Dedifferentiated amniotic fluid mesenchymal stem cell (primary cell): ENCODE measurements around the gene TULP4.
A peak's percentile ranks its signal among the peaks of the same experiment; 100 is the strongest.
"Not testable (repeated sequence)": the region's sequence is repeated elsewhere in the genome, so short reads cannot be mapped to it uniquely, and the experiment has no call there.

Experiments used
- DNase-seq: peaks from one replicate; pipeline ENCODE4 v3.0.0-alpha.2; 2016; ENCODE audit errors: extremely low spot score

Gene TULP4

GRCh38 chr6:158529629-158530028 is 217.4 kb downstream of the TULP4 start:
- no peak for DNase-seq

GRCh38 chr6:158531566-158531965 is 219.3 kb downstream of the TULP4 start:
- DNase-seq = no peak

GRCh38 chr6:158531970-158532369 is 219.7 kb downstream of the TULP4 start:
- DNase-seq = no peak

- peak; percentile 46 for DNase-seq
These were observed 224.0 kb downstream of the TULP4 start for GRCh38 chr6:158536084-158536890.

- no peak for DNase-seq
These were observed 224.9 kb downstream of the TULP4 start for GRCh38 chr6:158536891-158537798.

GRCh38 chr6:158538741-158539140 is 226.5 kb downstream of the TULP4 start:
- DNase-seq = no peak

GRCh38 chr6:158539413-158539812 is 227.1 kb downstream of the TULP4 start:
- DNase-seq = no peak

GRCh38 chr6:158539881-158540280 is 227.6 kb downstream of the TULP4 start:
- DNase-seq = no peak

- no peak for DNase-seq
These were observed 231.4 kb downstream of the TULP4 start for GRCh38 chr6:158543606-158544185.

GRCh38 chr6:158544428-158544827 is 232.2 kb downstream of the TULP4 start:
- DNase-seq = no peak

- DNase-seq = no peak
These were observed 233.0 kb downstream of the TULP4 start for GRCh38 chr6:158545043-158545966.

GRCh38 chr6:158548418-158549161 is 236.3 kb downstream of the TULP4 start:
- DNase-seq = no peak

- no peak for DNase-seq
These were observed 240.0 kb downstream of the TULP4 start for GRCh38 chr6:158552055-158552795.

GRCh38 chr6:158552796-158553138 is 240.5 kb downstream of the TULP4 start:
- DNase-seq = no peak

- no peak for DNase-seq
These were observed 242.5 kb downstream of the TULP4 start for GRCh38 chr6:158554611-158555361.

- DNase-seq = no peak
These were observed 243.8 kb downstream of the TULP4 start for GRCh38 chr6:158556113-158556512.

- not testable (repeated sequence) for DNase-seq
These were observed 244.8 kb downstream of the TULP4 start for GRCh38 chr6:158557110-158557509.

GRCh38 chr6:158557927-158558326 is 245.7 kb downstream of the TULP4 start:
- no peak for DNase-seq
